ENCODE measurements around the gene NKD1. TPM values are rescaled to one million over a fixed set of nuclear protein-coding genes. Genes with fewer than 3 reads are reported as not detected.

The NKD1 gene
- total and polyA plus RNA-seq, 2 experiments from 2014 or later: not detected

DNA sequence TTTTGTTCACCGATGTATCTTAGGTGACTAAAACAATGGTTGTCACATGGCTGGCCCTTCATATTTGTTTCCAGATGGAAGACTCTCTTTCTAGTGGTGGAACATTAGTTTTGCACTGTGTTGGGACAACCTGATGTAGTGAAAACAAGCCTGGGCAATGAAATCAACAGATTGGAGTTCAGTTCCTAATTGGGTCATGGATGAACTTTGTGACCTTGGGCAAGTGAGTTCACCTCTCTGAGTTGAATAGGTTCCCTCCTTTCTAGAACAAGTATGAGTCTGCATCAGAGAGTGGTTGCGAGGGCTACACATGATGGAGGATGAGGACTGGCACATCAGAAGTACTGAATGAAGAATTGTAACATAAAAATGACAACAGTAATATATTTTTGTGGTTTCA lies 2.1 kb upstream of the NKD1 start:
- Histone ChIP-seq H3K9me3 (ENCODE audit: low read depth) (no peaks in the 10 kb centered on the region), H3K9ac (no peak overlapping the region), H3F3A (ENCODE audit: insufficient read depth) (no peaks in the 10 kb centered on the region), H3K36me3 (ENCODE audit: low read depth) (no peaks in the 10 kb centered on the region), H3K27me3 (replicated peaks; ENCODE audit: insufficient read depth) (peaks cover 66% of the 10 kb centered on the region), H3K4me2 (ENCODE audit: unreplicated experiment) (no peak overlapping the region), H3K79me2 (ENCODE audit: insufficient read depth) (no peaks in the 10 kb centered on the region), H3K4me3 (no peak overlapping the region), H2AFZ (no peak overlapping the region), H3K27ac (no peak overlapping the region), H4K20me1 (ENCODE audit: insufficient read depth) (no peaks in the 10 kb centered on the region), H3K4me1 (ENCODE audit: insufficient read depth) (no peaks in the 10 kb centered on the region), H3K9me2 (ENCODE audit: insufficient read depth) (no peaks in the 10 kb centered on the region)
- no peak for TF ChIP-seq EZH2phosphoT487 (IDR thresholded peaks at IDR 0.05; ENCODE audit: insufficient read depth, low read depth)
- TF ChIP-seq EZH2 (IDR thresholded peaks at IDR 0.05; ENCODE audit: insufficient read depth, poor library complexity, severe bottlenecking): no peak
- 89 to 95% methylated on average over 2 of the region's 2 CpGs for WGBS, 2 experiments (ENCODE audit: low coverage in 1 of 2, low lambda C conversion rate in 2 of 2, missing lambda C conversion rate in 2 of 2)
- in situ Hi-C loops (cut with MboI): no loop called here
- no peak for DNase-seq

GRCh38 chr16:50547340-50548124 lies 664 bp upstream of the NKD1 start:
- no peak overlapping the region for H3K27ac ChIP-seq
- 15 to 16% methylated on average over 41 to 49 of the region's 50 CpGs for WGBS, 2 experiments (ENCODE audit: low coverage in 1 of 2, low lambda C conversion rate in 2 of 2, missing lambda C conversion rate in 2 of 2)
- peak overlapping the region; percentile 64 for H3K4me3 ChIP-seq
- no peak overlapping the region for H3K9ac ChIP-seq
- H3K36me3 ChIP-seq (ENCODE audit: low read depth): no peaks in the 10 kb centered on the region
- no peaks in the 10 kb centered on the region for H3K9me3 ChIP-seq (ENCODE audit: low read depth)
- H3K79me2 ChIP-seq (ENCODE audit: insufficient read depth): no peaks in the 10 kb centered on the region
- H3K4me1 ChIP-seq (ENCODE audit: insufficient read depth): no peaks in the 10 kb centered on the region
- TF ChIP-seq EZH2 (IDR thresholded peaks at IDR 0.05; ENCODE audit: insufficient read depth, poor library complexity, severe bottlenecking) (no peak), EZH2phosphoT487 (IDR thresholded peaks at IDR 0.05; ENCODE audit: insufficient read depth, low read depth) (no peak)
- H2AFZ ChIP-seq: peak overlapping the region; percentile 69; the same call in 1 of the 2 replicates
- H3F3A ChIP-seq (ENCODE audit: insufficient read depth): no peaks in the 10 kb centered on the region
- H3K9me2 ChIP-seq (ENCODE audit: insufficient read depth): no peaks in the 10 kb centered on the region
- no peaks in the 10 kb centered on the region for H4K20me1 ChIP-seq (ENCODE audit: insufficient read depth)
- H3K4me2 ChIP-seq (ENCODE audit: unreplicated experiment): peak overlapping the region; percentile 59
- H3K27me3 ChIP-seq (replicated peaks; ENCODE audit: insufficient read depth): peaks cover 80% of the 10 kb centered on the region
- in situ Hi-C loops (cut with MboI): no loop called here
- no peak for DNase-seq

GRCh38 chr16:50548909-50549560 lies 839 bp downstream of the NKD1 start:
- DNase-seq: no peak
- no peaks in the 10 kb centered on the region for H3K79me2 ChIP-seq (ENCODE audit: insufficient read depth)
- no peak overlapping the region for H3K9ac ChIP-seq
- H4K20me1 ChIP-seq (ENCODE audit: insufficient read depth): no peaks in the 10 kb centered on the region
- H3F3A ChIP-seq (ENCODE audit: insufficient read depth): no peaks in the 10 kb centered on the region
- in situ Hi-C loops (cut with MboI): no loop called here
- H3K4me1 ChIP-seq (ENCODE audit: insufficient read depth): no peaks in the 10 kb centered on the region
- WGBS, 2 experiments (ENCODE audit: low coverage in 1 of 2, low lambda C conversion rate in 2 of 2, missing lambda C conversion rate in 2 of 2): 2 to 4% methylated on average over 22 to 46 of the region's 46 CpGs
- TF ChIP-seq EZH2 (IDR thresholded peaks at IDR 0.05; ENCODE audit: insufficient read depth, poor library complexity, severe bottlenecking): peak; percentile 86
- TF ChIP-seq EZH2phosphoT487 (IDR thresholded peaks at IDR 0.05; ENCODE audit: insufficient read depth, low read depth): peak; percentile 8; the same call in 1 of the 2 replicates
- peaks cover 82% of the 10 kb centered on the region for H3K27me3 ChIP-seq (replicated peaks; ENCODE audit: insufficient read depth)
- H3K27ac ChIP-seq: no peak overlapping the region
- no peaks in the 10 kb centered on the region for H3K36me3 ChIP-seq (ENCODE audit: low read depth)
- H3K4me2 ChIP-seq (ENCODE audit: unreplicated experiment): peak overlapping the region; percentile 69
- no peaks in the 10 kb centered on the region for H3K9me2 ChIP-seq (ENCODE audit: insufficient read depth)
- peak overlapping the region; percentile 66; the same call in 1 of the 2 replicates for H3K4me3 ChIP-seq
- H3K9me3 ChIP-seq (ENCODE audit: low read depth): no peaks in the 10 kb centered on the region
- H2AFZ ChIP-seq: peak overlapping the region; percentile 67; the same call in 1 of the 2 replicates

DNA sequence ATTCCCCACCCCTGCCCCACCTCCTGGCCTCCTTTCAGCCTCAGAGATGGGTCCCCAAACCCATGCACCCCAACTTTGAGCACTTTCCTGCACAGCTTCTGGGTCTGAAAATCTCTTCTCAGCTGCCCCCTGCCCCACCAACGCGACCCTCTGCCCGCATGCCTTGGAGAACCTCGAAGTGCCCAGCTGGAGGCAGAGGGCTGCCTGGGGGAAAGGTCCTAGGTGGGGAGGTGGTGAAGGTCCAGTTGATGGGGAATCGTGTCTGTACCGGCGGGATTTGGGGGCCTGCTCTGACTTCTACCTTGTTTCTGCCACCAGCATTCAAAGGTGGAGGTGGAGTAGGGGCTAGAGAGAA lies 1.3 kb downstream of the NKD1 start:
- 0 out of 2 replicates have a peak, but pooled peaks have one; percentile 8 for TF ChIP-seq EZH2phosphoT487 (IDR thresholded peaks at IDR 0.05; ENCODE audit: insufficient read depth, low read depth)
- no peak for TF ChIP-seq EZH2 (IDR thresholded peaks at IDR 0.05; ENCODE audit: insufficient read depth, poor library complexity, severe bottlenecking)
- Histone ChIP-seq H3K4me3 (no peak overlapping the region), H3K9me3 (ENCODE audit: low read depth) (no peaks in the 10 kb centered on the region), H3K4me2 (ENCODE audit: unreplicated experiment) (no peak overlapping the region), H3K27me3 (replicated peaks; ENCODE audit: insufficient read depth) (peaks cover 78% of the 10 kb centered on the region), H3K9ac (no peak overlapping the region), H3K79me2 (ENCODE audit: insufficient read depth) (no peaks in the 10 kb centered on the region), H4K20me1 (ENCODE audit: insufficient read depth) (no peaks in the 10 kb centered on the region), H2AFZ (no peak overlapping the region), H3K4me1 (ENCODE audit: insufficient read depth) (no peaks in the 10 kb centered on the region), H3K36me3 (ENCODE audit: low read depth) (no peaks in the 10 kb centered on the region), H3K9me2 (ENCODE audit: insufficient read depth) (no peaks in the 10 kb centered on the region), H3F3A (ENCODE audit: insufficient read depth) (no peaks in the 10 kb centered on the region), H3K27ac (no peak overlapping the region)
- DNase-seq: no peak
- WGBS, 2 experiments (ENCODE audit: low coverage in 1 of 2, low lambda C conversion rate in 2 of 2, missing lambda C conversion rate in 2 of 2): 2 to 5% methylated on average over 7 of the region's 7 CpGs
- in situ Hi-C loops (cut with MboI): no loop called here

All from GM23248 (cell line).